NCI-H69 (cell line): ENCODE results near the gene KLHL3.

ENCODE experiments used
- DNase-seq: peaks from one replicate; lab custom pipeline; 2025; lab: John Stamatoyannopoulos, UW

Gene KLHL3

GRCh38 chr5:137610598-137610997 lies 125.3 kb downstream of the KLHL3 start:
- DNase-seq: no peak

- DNase-seq: no peak
Measured at GRCh38 chr5:137609127-137609526, 126.8 kb downstream of the KLHL3 start.

- DNase-seq: no peak
Measured at GRCh38 chr5:137607771-137608170, 128.1 kb downstream of the KLHL3 start.

- DNase-seq: no peak
Measured at GRCh38 chr5:137606401-137606800, 129.5 kb downstream of the KLHL3 start.

- peak; percentile 82 for DNase-seq
Measured at GRCh38 chr5:137605411-137605810, 130.5 kb downstream of the KLHL3 start.

GRCh38 chr5:137604348-137605095 lies 131.4 kb downstream of the KLHL3 start:
- peak; percentile 94 for DNase-seq

GRCh38 chr5:137603891-137604290 lies 132.0 kb downstream of the KLHL3 start:
- DNase-seq: no peak

GRCh38 chr5:137603356-137603755 lies 132.5 kb downstream of the KLHL3 start:
- DNase-seq: no peak

- no peak for DNase-seq
Measured at GRCh38 chr5:137602721-137603273, 133.1 kb downstream of the KLHL3 start.

GRCh38 chr5:137600721-137601360 lies 135.0 kb downstream of the KLHL3 start:
- no peak for DNase-seq

GRCh38 chr5:137599457-137599856 lies 136.4 kb downstream of the KLHL3 start:
- DNase-seq: no peak

- peak; percentile 95 for DNase-seq
Measured at GRCh38 chr5:137598399-137598798, 137.5 kb downstream of the KLHL3 start.

GRCh38 chr5:137596941-137597340 lies 138.9 kb downstream of the KLHL3 start:
- DNase-seq: no peak

- no peak for DNase-seq
Measured at GRCh38 chr5:137595396-137596079, 140.4 kb downstream of the KLHL3 start.

- no peak for DNase-seq
Measured at GRCh38 chr5:137594717-137595116, 141.2 kb downstream of the KLHL3 start.

- no peak for DNase-seq
Measured at GRCh38 chr5:137592317-137592716, 143.6 kb downstream of the KLHL3 start.

- no peak for DNase-seq
Measured at GRCh38 chr5:137589185-137589584, 146.7 kb downstream of the KLHL3 start.

- DNase-seq: peak; percentile 81
Measured at GRCh38 chr5:137587919-137588318, 148.0 kb downstream of the KLHL3 start.

GRCh38 chr5:137584262-137584661 lies 151.6 kb downstream of the KLHL3 start:
- no peak for DNase-seq

- DNase-seq: peak; percentile 77
Measured at GRCh38 chr5:137583129-137583528, 152.8 kb downstream of the KLHL3 start.

GRCh38 chr5:137582218-137582617 lies 153.7 kb downstream of the KLHL3 start:
- DNase-seq: no peak

GRCh38 chr5:137581776-137582175 lies 154.1 kb downstream of the KLHL3 start:
- DNase-seq: no peak

- peak; percentile 30 for DNase-seq
Measured at GRCh38 chr5:137580030-137580429, 155.9 kb downstream of the KLHL3 start.
